Endothelial cell of umbilical vein (primary cell): ENCODE results near the gene BDH1.

Experiments
- CTCF ChIP-seq, 2 donors: IDR thresholded peaks; 1 replicate in 1 of 2; 2 replicates in 1 of 2; pipeline ENCODE4 v1.5.1; 2011; ENCODE audit warnings: low read length in 2 of 2, mild to moderate bottlenecking in 2 of 2, moderate library complexity in 2 of 2, control low read depth in 1 of 2, inconsistent platforms in 1 of 2, low read depth in 1 of 2; ENCODE audit not compliant: insufficient read depth in 1 of 2; ENCODE audit errors: extremely low read depth in 1 of 2
- EZH2 ChIP-seq: IDR thresholded peaks from 2 replicates; pipeline ENCODE4 v1.6.1; 2012; ENCODE audit warnings: borderline replicate concordance, low read depth, mild to moderate bottlenecking, moderate library complexity, low read length, inconsistent platforms; ENCODE audit not compliant: severe bottlenecking
- POLR2A ChIP-seq: IDR thresholded peaks from 2 replicates; pipeline ENCODE4 v1.6.1; 2012; ENCODE audit warnings: low read depth, mild to moderate bottlenecking, control low read depth, low read length
- POLR2AphosphoS5 ChIP-seq: IDR thresholded peaks from 2 replicates; pipeline ENCODE4 v1.6.1; 2012; ENCODE audit warnings: low read depth, mild to moderate bottlenecking, control low read depth, low read length, moderate library complexity; ENCODE audit not compliant: insufficient read depth

- TF ChIP-seq CTCF (IDR thresholded peaks at IDR 0.05; ENCODE audit: extremely low read depth in 1 of 2, insufficient read depth in 1 of 2, low read depth in 1 of 2, low read length in 2 of 2) (no peak), EZH2 (no peak), POLR2A (no peak), POLR2AphosphoS5 (no peak)
Observed at GRCh38 chr3:197508461-197508860, 47.3 kb downstream of the BDH1 start.
